Measurements from ENCODE around the gene ABCF1. TPM values are rescaled to one million over a fixed set of nuclear protein-coding genes. Genes with fewer than 3 reads are reported as not detected.

The ABCF1 gene
- total and polyA plus RNA-seq, 2 donors (not counting 1 experiment from before 2014, with no cell fraction given), result 35.5 to 49.2 TPM

DNA sequence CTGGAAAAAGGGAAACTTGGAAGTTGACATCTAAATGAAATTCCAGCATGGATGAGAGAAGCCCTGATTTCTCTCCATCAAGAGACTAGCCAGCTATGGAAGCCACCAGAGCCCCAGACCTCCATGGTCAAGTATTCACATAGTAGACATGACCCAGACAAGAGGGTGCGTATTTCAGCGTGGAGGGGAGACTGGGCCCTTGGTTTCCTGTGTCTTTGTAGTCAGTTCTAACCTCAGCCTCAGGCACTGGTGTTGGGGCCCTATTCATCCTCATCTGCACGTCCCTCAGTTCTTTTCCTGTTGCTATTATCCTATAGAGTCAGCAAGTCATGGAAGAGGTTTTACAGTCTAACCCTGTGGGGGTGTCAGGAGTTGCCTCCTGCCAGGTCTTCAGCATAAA is 27.4 kb upstream of the ABCF1 start:
- DNase-seq (ENCODE audit: low read depth in 2 of 2), result no peak
- no peaks in the 10 kb centered on the region for H3K9me3 ChIP-seq (ENCODE audit: control insufficient read depth, insufficient read depth, low read depth, low read length)
- H3K27ac ChIP-seq (ENCODE audit: insufficient read depth, low read length), result no peak overlapping the region
- H2AFZ ChIP-seq (ENCODE audit: low read length), result no peak overlapping the region
- H3K4me3 ChIP-seq (replicated peaks in 1 of 4; ENCODE audit: control extremely low read depth in 1 of 4, insufficient read depth in 1 of 4, low read depth in 3 of 4, low read length in 4 of 4), result no peak overlapping the region
- no peaks in the 10 kb centered on the region for H3K79me2 ChIP-seq (ENCODE audit: control insufficient read depth, insufficient read depth, low read length)
- H3K36me3 ChIP-seq (ENCODE audit: control insufficient read depth, insufficient read depth, low read length), result peaks cover 14% of the 10 kb centered on the region
- no peak for TF ChIP-seq EZH2 (IDR thresholded peaks at IDR 0.05; ENCODE audit: low read length, missing control alignments)
- TF ChIP-seq, protein P1, sequence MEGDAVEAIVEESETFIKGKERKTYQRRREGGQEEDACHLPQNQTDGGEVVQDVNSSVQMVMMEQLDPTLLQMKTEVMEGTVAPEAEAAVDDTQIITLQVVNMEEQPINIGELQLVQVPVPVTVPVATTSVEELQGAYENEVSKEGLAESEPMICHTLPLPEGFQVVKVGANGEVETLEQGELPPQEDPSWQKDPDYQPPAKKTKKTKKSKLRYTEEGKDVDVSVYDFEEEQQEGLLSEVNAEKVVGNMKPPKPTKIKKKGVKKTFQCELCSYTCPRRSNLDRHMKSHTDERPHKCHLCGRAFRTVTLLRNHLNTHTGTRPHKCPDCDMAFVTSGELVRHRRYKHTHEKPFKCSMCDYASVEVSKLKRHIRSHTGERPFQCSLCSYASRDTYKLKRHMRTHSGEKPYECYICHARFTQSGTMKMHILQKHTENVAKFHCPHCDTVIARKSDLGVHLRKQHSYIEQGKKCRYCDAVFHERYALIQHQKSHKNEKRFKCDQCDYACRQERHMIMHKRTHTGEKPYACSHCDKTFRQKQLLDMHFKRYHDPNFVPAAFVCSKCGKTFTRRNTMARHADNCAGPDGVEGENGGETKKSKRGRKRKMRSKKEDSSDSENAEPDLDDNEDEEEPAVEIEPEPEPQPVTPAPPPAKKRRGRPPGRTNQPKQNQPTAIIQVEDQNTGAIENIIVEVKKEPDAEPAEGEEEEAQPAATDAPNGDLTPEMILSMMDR (conservative IDR thresholded peaks at IDR 0.05 in 1 of 2, IDR thresholded peaks at IDR 0.05 in 1 of 2; ENCODE audit: low read depth in 1 of 2, low read length in 2 of 2), result no peak
- no peak overlapping the region for H3K4me2 ChIP-seq (ENCODE audit: extremely low read depth, insufficient read depth, low read length)
- H3K4me1 ChIP-seq (ENCODE audit: control insufficient read depth, extremely low read depth, insufficient read depth, low read length), result no peaks in the 10 kb centered on the region
- no peaks in the 10 kb centered on the region for H4K20me1 ChIP-seq (ENCODE audit: control insufficient read depth, extremely low read depth, insufficient read depth, low read length)
- H3K27me3 ChIP-seq (ENCODE audit: control insufficient read depth, insufficient read depth, low read length), result no peaks in the 10 kb centered on the region
- H3K9ac ChIP-seq (ENCODE audit: insufficient read depth, low read length), result no peak overlapping the region

DNA sequence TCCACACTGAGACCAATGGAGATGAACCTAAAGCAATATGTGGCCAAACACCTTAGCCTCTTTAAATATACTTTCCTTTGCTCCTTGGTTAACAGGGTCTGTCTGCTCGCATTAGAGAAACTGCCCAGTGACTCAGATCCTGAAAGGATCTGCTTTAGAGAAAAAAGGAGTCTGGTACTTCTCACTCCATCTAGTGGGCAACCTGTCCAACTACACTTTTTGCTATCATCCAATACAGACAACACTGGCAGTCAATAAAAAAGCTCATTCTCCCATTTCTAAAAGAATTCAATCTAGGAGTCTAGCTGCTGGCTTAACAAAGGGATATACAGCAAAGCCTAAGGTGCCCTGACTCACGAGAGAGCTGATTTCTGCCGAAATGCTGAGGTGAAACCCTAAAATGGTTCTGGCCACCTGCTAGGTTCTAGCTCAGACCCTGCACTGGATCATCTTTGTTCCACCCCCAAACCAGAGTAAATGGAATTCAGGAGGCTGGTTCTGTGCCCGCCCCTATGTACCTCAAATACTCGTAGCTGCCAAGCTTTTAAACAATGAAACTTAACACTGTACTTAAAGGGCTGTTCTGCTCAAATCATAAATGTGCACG is 26.5 kb upstream of the ABCF1 start:
- H3K4me3 ChIP-seq (replicated peaks in 1 of 4; ENCODE audit: control extremely low read depth in 1 of 4, insufficient read depth in 1 of 4, low read depth in 3 of 4, low read length in 4 of 4), result no peak overlapping the region
- peak; percentile 66 to 76 for DNase-seq (ENCODE audit: low read depth in 2 of 2)
- H3K27ac ChIP-seq (ENCODE audit: insufficient read depth, low read length), result no peak overlapping the region
- H2AFZ ChIP-seq (ENCODE audit: low read length), result no peak overlapping the region
- no peaks in the 10 kb centered on the region for H4K20me1 ChIP-seq (ENCODE audit: control insufficient read depth, extremely low read depth, insufficient read depth, low read length)
- H3K27me3 ChIP-seq (ENCODE audit: control insufficient read depth, insufficient read depth, low read length), result no peaks in the 10 kb centered on the region
- H3K9ac ChIP-seq (ENCODE audit: insufficient read depth, low read length), result no peak overlapping the region
- no peak overlapping the region for H3K4me2 ChIP-seq (ENCODE audit: extremely low read depth, insufficient read depth, low read length)
- TF ChIP-seq EZH2 (IDR thresholded peaks at IDR 0.05; ENCODE audit: low read length, missing control alignments), result no peak
- TF ChIP-seq, protein P1 (conservative IDR thresholded peaks at IDR 0.05 in 1 of 2, IDR thresholded peaks at IDR 0.05 in 1 of 2; ENCODE audit: low read depth in 1 of 2, low read length in 2 of 2), result peak; percentile 77 to 89
- H3K4me1 ChIP-seq (ENCODE audit: control insufficient read depth, extremely low read depth, insufficient read depth, low read length), result no peaks in the 10 kb centered on the region
- H3K36me3 ChIP-seq (ENCODE audit: control insufficient read depth, insufficient read depth, low read length), result peaks cover 14% of the 10 kb centered on the region
- H3K9me3 ChIP-seq (ENCODE audit: control insufficient read depth, insufficient read depth, low read depth, low read length), result no peaks in the 10 kb centered on the region
- H3K79me2 ChIP-seq (ENCODE audit: control insufficient read depth, insufficient read depth, low read length), result no peaks in the 10 kb centered on the region

DNA sequence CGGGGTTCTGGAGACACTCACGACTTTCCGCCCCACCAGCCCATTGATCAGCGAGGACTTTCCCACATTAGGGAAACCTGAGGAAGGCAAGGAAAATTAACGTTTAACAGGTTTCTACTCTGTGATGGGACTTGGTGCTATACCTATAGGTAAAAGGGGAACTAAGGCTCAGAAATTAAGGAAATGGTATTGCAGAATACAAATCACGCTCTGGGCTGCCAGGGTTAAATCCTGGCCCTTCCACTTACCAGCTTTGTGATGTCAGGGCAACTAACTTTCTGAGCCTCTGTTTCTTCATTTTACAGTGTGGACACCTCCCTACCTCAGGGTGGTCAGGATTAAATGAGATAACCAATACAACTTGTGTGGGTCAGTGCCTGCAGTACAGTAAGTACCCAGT is 23.8 kb upstream of the ABCF1 start:
- TF ChIP-seq EZH2 (IDR thresholded peaks at IDR 0.05; ENCODE audit: low read length, missing control alignments), result no peak
- TF ChIP-seq, protein P1 (conservative IDR thresholded peaks at IDR 0.05 in 1 of 2, IDR thresholded peaks at IDR 0.05 in 1 of 2; ENCODE audit: low read depth in 1 of 2, low read length in 2 of 2), result no peak
- H3K27ac ChIP-seq (ENCODE audit: insufficient read depth, low read length), result no peak overlapping the region
- H3K79me2 ChIP-seq (ENCODE audit: control insufficient read depth, insufficient read depth, low read length), result no peaks in the 10 kb centered on the region
- peaks cover 20% of the 10 kb centered on the region for H3K36me3 ChIP-seq (ENCODE audit: control insufficient read depth, insufficient read depth, low read length)
- DNase-seq (ENCODE audit: low read depth in 2 of 2), result no peak
- no peaks in the 10 kb centered on the region for H4K20me1 ChIP-seq (ENCODE audit: control insufficient read depth, extremely low read depth, insufficient read depth, low read length)
- no peak overlapping the region for H3K4me3 ChIP-seq (replicated peaks in 1 of 4; ENCODE audit: control extremely low read depth in 1 of 4, insufficient read depth in 1 of 4, low read depth in 3 of 4, low read length in 4 of 4)
- H3K9me3 ChIP-seq (ENCODE audit: control insufficient read depth, insufficient read depth, low read depth, low read length), result no peaks in the 10 kb centered on the region
- H3K4me1 ChIP-seq (ENCODE audit: control insufficient read depth, extremely low read depth, insufficient read depth, low read length), result no peaks in the 10 kb centered on the region
- no peaks in the 10 kb centered on the region for H3K27me3 ChIP-seq (ENCODE audit: control insufficient read depth, insufficient read depth, low read length)
- no peak overlapping the region for H2AFZ ChIP-seq (ENCODE audit: low read length)
- H3K4me2 ChIP-seq (ENCODE audit: extremely low read depth, insufficient read depth, low read length), result no peak overlapping the region
- no peak overlapping the region for H3K9ac ChIP-seq (ENCODE audit: insufficient read depth, low read length)
